HepG2 (cell line): Measurements from ENCODE around the gene NDC80. TPM values are rescaled to one million over a fixed set of nuclear protein-coding genes. Genes with fewer than 3 reads are reported as not detected.

Experiments
- ATAC-seq: fragments of 200-7000 bp; cut with Tn5 transposase; 3 replicates; pipeline ENCODE4 v1.9.1; 2020; ENCODE audit warnings: mild to moderate bottlenecking, moderate library complexity
- BruUV-seq: library from RNA; stranded (reverse); fragments of 400-500 nt; replicated peaks from 2 replicates; lab custom pipeline; 2021; lab: Mats Ljungman, UMichigan
- CTCF ChIA-PET: fragments of 300-600 bp; formaldehyde crosslinking; extraction: SDS; loops from one replicate; lab custom pipeline; 2021; ENCODE audit warnings: low total read pairs, inconsistent platforms, low intra/inter-chr PET ratio; lab: Yijun Ruan, JAX
- POLR2A ChIA-PET: fragments of 350-600 bp; sonication (Branson Sonifier 250); formaldehyde crosslinking; loops from one replicate; lab custom pipeline; 2020; ENCODE audit warnings: antibody characterized with exemption, inconsistent platforms; lab: Yijun Ruan, JAX
- DNase-seq: peaks from one replicate; pipeline ENCODE4 v3.0.0-alpha.2; 2015; ENCODE audit warnings: low spot score
- FAIRE-seq: peaks from 3 replicates; lab custom pipeline; 2011; peaks lifted over from hg19 to GRCh38; lab: Jason Lieb, UNC
- H2AFZ ChIP-seq: one replicate; pipeline ENCODE4 v1.6.1; 2011; ENCODE audit warnings: low read length, inconsistent platforms
- H3K27ac ChIP-seq: fragments of 300-600 bp; 3 replicates; pipeline ENCODE4 v1.8.0; 2011; ENCODE audit warnings: mixed run types, mild to moderate bottlenecking, mixed read lengths, low read length, inconsistent platforms; ENCODE audit not compliant: insufficient read depth; ENCODE audit errors: extremely low read length
- H3K27me3 ChIP-seq, 2 experiments: fragments of 200-600 bp in 1 of 2; 2 replicates in 1 of 2; 3 replicates in 1 of 2; pipeline versions ENCODE4 v1.6.0 to v1.8.0; 2011; ENCODE audit warnings: low read length in 2 of 2, mild to moderate bottlenecking in 2 of 2, moderate library complexity in 2 of 2, inconsistent platforms in 1 of 2; ENCODE audit not compliant: insufficient read depth in 2 of 2, control insufficient read depth in 1 of 2
- H3K36me3 ChIP-seq, 2 experiments: fragments of 200-600 bp in 1 of 2; replicated peaks in 1 of 2; 2 replicates in 1 of 2; 3 replicates in 1 of 2; pipeline versions ENCODE4 v1.5.1 to v1.8.0; 2011; ENCODE audit warnings: low read length in 2 of 2, inconsistent platforms in 1 of 2; ENCODE audit not compliant: insufficient read depth in 2 of 2, control insufficient read depth in 1 of 2
- H3K4me1 ChIP-seq: 2 replicates; pipeline ENCODE4 v1.5.1; 2012; ENCODE audit warnings: low read length, inconsistent platforms; ENCODE audit not compliant: insufficient read depth
- H3K4me2 ChIP-seq: 2 replicates; pipeline ENCODE4 v1.6.0; 2011; ENCODE audit warnings: low read depth, low read length, inconsistent platforms
- H3K4me3 ChIP-seq, 3 experiments: fragments of 200-600 bp in 1 of 3; sonication (generic), shearing (Covaris generic) in 1 of 3; replicated peaks in 1 of 3; 2 replicates each; pipeline ENCODE4 v1.5.1; 2011 to 2016; ENCODE audit warnings: low read length in 3 of 3, inconsistent platforms in 2 of 3, low read depth in 2 of 3, mild to moderate bottlenecking in 2 of 3, control low read depth in 1 of 3, mixed read lengths in 1 of 3; ENCODE audit not compliant: insufficient read depth in 1 of 3
- H3K79me2 ChIP-seq: one replicate; pipeline ENCODE4 v1.6.1; 2011; ENCODE audit warnings: low read length, inconsistent platforms; ENCODE audit not compliant: insufficient read depth
- H3K9ac ChIP-seq: 2 replicates; pipeline ENCODE4 v1.6.0; 2011; ENCODE audit warnings: mild to moderate bottlenecking, low read depth, low read length, inconsistent platforms; ENCODE audit not compliant: insufficient read depth
- H3K9me3 ChIP-seq: 2 replicates; pipeline ENCODE4 v1.5.1; 2012; ENCODE audit warnings: mild to moderate bottlenecking, low read length
- H4K20me1 ChIP-seq: 2 replicates; pipeline ENCODE4 v1.6.0; 2011; ENCODE audit warnings: inconsistent platforms, mild to moderate bottlenecking, low read length, moderate library complexity; ENCODE audit not compliant: insufficient read depth
- CBX5 ChIP-seq: sonication (generic); formaldehyde crosslinking; IDR thresholded peaks from 2 replicates; pipeline ENCODE4 v1.4.0; 2020; ENCODE audit warnings: missing genetic modification reagents, borderline replicate concordance
- CC2D1A ChIP-seq: sonication (generic); formaldehyde crosslinking; IDR thresholded peaks from 2 replicates; pipeline ENCODE4 v1.8.1; 2023; ENCODE audit warnings: mild to moderate bottlenecking, missing genetic modification reagents
- TGIF2 ChIP-seq: IDR thresholded peaks from 2 replicates; pipeline ENCODE4 v1.6.1; 2016; ENCODE audit warnings: control low read depth, missing compliant biosample characterization
- TRIM24 ChIP-seq: sonication (generic); formaldehyde crosslinking; IDR thresholded peaks from 2 replicates; pipeline ENCODE4 v1.8.0; 2022; ENCODE audit warnings: mild to moderate bottlenecking, missing genetic modification reagents
- ZBTB38 ChIP-seq: sonication (generic); formaldehyde crosslinking; IDR thresholded peaks from 2 replicates; pipeline ENCODE4 v1.5.1; 2020; ENCODE audit warnings: mild to moderate bottlenecking, missing genetic modification reagents
- ZNF256 ChIP-seq: sonication (generic); formaldehyde crosslinking; conservative IDR thresholded peaks from 2 replicates; pipeline ENCODE4 v1.4.0; 2020; ENCODE audit warnings: missing genetic modification reagents
- WGBS: methylation state at CpG from one replicate; pipeline ENCODE4 v1.1.6; 2017; ENCODE audit warnings: low lambda C conversion rate; 5-methylcytosine and 5-hydroxymethylcytosine counted together
- in situ Hi-C: cut with HindIII; loops from 2 replicates; pipeline ENCODE4 v1.10.0; 2017; ENCODE audit warnings: low pct_unique_long_range_greater_than_20kb; ENCODE audit not compliant: extremely low pct_ligation_motif_present
- intact Hi-C: fragments of 100-400 bp; cut with micrococcal nuclease; formaldehyde crosslinking; loops from one replicate; pipeline ENCODE4 v1.10.0; 2022; ENCODE audit not compliant: unreplicated experiment
- polyA plus RNA-seq, 8 experiments: library from polyadenylated mRNA; depleted of rRNA in 3 of 8; stranded (reverse) in 7 of 8; unstranded in 1 of 8; fragments of >200 nt; fragmentation: Illumina TruSeq in 4 of 8; extraction: Trizol in 4 of 8; gene quantifications; 2 replicates each; pipeline versions ENCODE4 v1.2.1 to v1.2.3, GENCODE V29; 2011 to 2016; ENCODE audit warnings: low read depth in 4 of 8, missing spikeins in 1 of 8, mixed read lengths in 1 of 8; ENCODE audit not compliant: insufficient read depth in 1 of 8
- total RNA-seq, 5 experiments: library from RNA; depleted of rRNA; stranded (reverse); fragments of >200 nt; fragmentation: Illumina TruSeq; extraction: Trizol; gene quantifications; 2 replicates each; pipeline ENCODE4 v1.2.3, GENCODE V29; 2016; ENCODE audit warnings: low read depth in 1 of 5
- TF ChIP-seq, protein P1 (sequence below): sonication (generic); formaldehyde crosslinking; IDR thresholded peaks from 2 replicates; pipeline ENCODE4 v1.4.0; 2020; ENCODE audit warnings: missing genetic modification reagents
- TF ChIP-seq, protein P2 (sequence below): IDR thresholded peaks from 2 replicates; pipeline ENCODE4 v1.6.1; 2016; ENCODE audit warnings: low read depth, control low read depth
- TF ChIP-seq, protein P3 (sequence below): IDR thresholded peaks from 2 replicates; pipeline ENCODE4 v1.6.1; 2012; ENCODE audit warnings: low read length, improper control_type of control experiment
- TF ChIP-seq, protein P4 (sequence below): sonication (generic); formaldehyde crosslinking; IDR thresholded peaks from 2 replicates; pipeline ENCODE4 v1.4.0; 2020; ENCODE audit warnings: missing genetic modification reagents

The NDC80 gene
- total and polyA plus RNA-seq, 2 of the 13 experiments (the other 11 are each of a cell fraction or from before 2014, with no cell fraction given): 9.6 to 33.0 TPM

DNA sequence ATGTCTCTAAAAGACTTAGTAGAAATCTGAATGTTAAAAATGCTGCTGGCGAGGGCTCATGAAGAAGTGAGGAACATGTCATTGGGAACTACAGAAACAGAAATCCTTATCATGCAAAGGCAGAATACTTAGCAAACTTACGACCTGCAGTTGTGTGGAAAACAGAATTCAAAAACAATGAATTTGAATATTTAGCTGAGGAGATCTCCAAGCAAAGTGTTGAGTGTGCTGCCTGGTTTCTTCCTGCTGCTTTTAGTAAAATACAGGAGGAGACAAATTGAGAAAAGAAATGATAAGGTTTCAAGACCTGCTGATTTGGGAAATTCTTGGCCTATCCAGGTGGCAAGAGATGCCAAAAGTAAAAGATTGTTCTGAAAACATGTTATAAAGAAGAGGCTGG, 38.6 kb upstream of the NDC80 start:
- Histone ChIP-seq H3K4me1 (no peaks in the 10 kb centered on the region), H3K4me2 (no peak overlapping the region), H3K27me3 (no peaks in the 10 kb centered on the region), H4K20me1 (no peaks in the 10 kb centered on the region), H3K36me3 (0 out of 5 replicates have a peak, but pooled peaks cover 0 to 4% of the 10 kb centered on the region in 2 experiments), H3K9ac (no peak overlapping the region), H3K4me3 (no peak overlapping the region), H3K79me2 (no peaks in the 10 kb centered on the region), H3K9me3 (no peaks in the 10 kb centered on the region), H2AFZ (no peak overlapping the region), H3K27ac (no peak overlapping the region)
- POLR2A ChIA-PET: no interaction called here
- WGBS: 94% methylated on average over 2 of the region's 2 CpGs
- intact Hi-C loops: no loop called here
- BruUV-seq: no TSS peak
- DNase-seq (no peak), ATAC-seq (no peak), FAIRE-seq (no peak)
- CTCF ChIA-PET: no interaction called here
- TF ChIP-seq, protein P1, sequence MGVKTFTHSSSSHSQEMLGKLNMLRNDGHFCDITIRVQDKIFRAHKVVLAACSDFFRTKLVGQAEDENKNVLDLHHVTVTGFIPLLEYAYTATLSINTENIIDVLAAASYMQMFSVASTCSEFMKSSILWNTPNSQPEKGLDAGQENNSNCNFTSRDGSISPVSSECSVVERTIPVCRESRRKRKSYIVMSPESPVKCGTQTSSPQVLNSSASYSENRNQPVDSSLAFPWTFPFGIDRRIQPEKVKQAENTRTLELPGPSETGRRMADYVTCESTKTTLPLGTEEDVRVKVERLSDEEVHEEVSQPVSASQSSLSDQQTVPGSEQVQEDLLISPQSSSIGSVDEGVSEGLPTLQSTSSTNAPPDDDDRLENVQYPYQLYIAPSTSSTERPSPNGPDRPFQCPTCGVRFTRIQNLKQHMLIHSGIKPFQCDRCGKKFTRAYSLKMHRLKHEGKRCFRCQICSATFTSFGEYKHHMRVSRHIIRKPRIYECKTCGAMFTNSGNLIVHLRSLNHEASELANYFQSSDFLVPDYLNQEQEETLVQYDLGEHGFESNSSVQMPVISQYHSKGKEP (CRISPR knock-in tag): no peak
- TF ChIP-seq ZNF256 (CRISPR knock-in tag): peak; percentile 94
- in situ Hi-C loops: loop anchor here (10.0 to 25.0 kb wide), 3 partner anchors 195 to 945 kb away; no protein-coding TSS in a partner anchor

DNA sequence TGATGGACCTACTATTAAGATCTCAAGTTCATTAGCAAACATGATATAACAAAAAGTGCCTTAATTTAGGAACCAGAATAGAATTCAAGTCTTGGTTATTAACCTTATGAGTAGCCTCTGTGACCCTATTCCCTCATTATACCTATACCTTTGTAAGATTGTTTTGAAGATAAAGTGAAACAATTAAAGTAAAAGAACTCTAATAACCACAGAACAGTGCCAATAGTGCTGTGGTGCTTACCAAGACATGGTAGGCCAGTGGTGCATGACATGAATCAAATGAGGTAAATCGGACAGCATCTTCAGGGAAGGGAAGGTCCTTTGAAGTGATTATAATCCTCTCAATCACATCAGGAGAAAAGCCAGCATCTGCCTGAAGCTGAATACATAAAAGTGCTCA, 36.5 kb upstream of the NDC80 start:
- no TSS peak for BruUV-seq
- H3K4me1 ChIP-seq: no peaks in the 10 kb centered on the region
- H3K9me3 ChIP-seq: no peaks in the 10 kb centered on the region
- in situ Hi-C loops (loop anchor here (10.0 to 25.0 kb wide), 3 partner anchors 198 to 948 kb away; no protein-coding TSS in a partner anchor), intact Hi-C loops (no loop called here)
- ChIA-PET POLR2A (no interaction called here), CTCF (no interaction called here)
- H3K9ac ChIP-seq: no peak overlapping the region
- no peak overlapping the region for H2AFZ ChIP-seq
- H3K36me3 ChIP-seq: 0 out of 5 replicates have a peak, but pooled peaks cover 0 to 4% of the 10 kb centered on the region in 2 experiments
- no peaks in the 10 kb centered on the region for H3K79me2 ChIP-seq
- H3K27me3 ChIP-seq: no peaks in the 10 kb centered on the region
- no peak overlapping the region for H3K4me2 ChIP-seq
- H3K4me3 ChIP-seq: no peak overlapping the region
- WGBS: 96% methylated on average over 1 of the region's 1 CpG
- no peaks in the 10 kb centered on the region for H4K20me1 ChIP-seq
- ATAC-seq: no peak
- no peak for DNase-seq
- FAIRE-seq: no peak
- no peak overlapping the region for H3K27ac ChIP-seq
- TF ChIP-seq CC2D1A: no peak
- TF ChIP-seq, protein P2, sequence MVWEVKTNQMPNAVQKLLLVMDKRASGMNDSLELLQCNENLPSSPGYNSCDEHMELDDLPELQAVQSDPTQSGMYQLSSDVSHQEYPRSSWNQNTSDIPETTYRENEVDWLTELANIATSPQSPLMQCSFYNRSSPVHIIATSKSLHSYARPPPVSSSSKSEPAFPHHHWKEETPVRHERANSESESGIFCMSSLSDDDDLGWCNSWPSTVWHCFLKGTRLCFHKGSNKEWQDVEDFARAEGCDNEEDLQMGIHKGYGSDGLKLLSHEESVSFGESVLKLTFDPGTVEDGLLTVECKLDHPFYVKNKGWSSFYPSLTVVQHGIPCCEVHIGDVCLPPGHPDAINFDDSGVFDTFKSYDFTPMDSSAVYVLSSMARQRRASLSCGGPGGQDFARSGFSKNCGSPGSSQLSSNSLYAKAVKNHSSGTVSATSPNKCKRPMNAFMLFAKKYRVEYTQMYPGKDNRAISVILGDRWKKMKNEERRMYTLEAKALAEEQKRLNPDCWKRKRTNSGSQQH (CRISPR knock-in tag): no peak
- TF ChIP-seq ZBTB38 (CRISPR knock-in tag): no peak
- TF ChIP-seq, protein P3, sequence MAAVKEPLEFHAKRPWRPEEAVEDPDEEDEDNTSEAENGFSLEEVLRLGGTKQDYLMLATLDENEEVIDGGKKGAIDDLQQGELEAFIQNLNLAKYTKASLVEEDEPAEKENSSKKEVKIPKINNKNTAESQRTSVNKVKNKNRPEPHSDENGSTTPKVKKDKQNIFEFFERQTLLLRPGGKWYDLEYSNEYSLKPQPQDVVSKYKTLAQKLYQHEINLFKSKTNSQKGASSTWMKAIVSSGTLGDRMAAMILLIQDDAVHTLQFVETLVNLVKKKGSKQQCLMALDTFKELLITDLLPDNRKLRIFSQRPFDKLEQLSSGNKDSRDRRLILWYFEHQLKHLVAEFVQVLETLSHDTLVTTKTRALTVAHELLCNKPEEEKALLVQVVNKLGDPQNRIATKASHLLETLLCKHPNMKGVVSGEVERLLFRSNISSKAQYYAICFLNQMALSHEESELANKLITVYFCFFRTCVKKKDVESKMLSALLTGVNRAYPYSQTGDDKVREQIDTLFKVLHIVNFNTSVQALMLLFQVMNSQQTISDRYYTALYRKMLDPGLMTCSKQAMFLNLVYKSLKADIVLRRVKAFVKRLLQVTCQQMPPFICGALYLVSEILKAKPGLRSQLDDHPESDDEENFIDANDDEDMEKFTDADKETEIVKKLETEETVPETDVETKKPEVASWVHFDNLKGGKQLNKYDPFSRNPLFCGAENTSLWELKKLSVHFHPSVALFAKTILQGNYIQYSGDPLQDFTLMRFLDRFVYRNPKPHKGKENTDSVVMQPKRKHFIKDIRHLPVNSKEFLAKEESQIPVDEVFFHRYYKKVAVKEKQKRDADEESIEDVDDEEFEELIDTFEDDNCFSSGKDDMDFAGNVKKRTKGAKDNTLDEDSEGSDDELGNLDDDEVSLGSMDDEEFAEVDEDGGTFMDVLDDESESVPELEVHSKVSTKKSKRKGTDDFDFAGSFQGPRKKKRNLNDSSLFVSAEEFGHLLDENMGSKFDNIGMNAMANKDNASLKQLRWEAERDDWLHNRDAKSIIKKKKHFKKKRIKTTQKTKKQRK: no peak
- no peak for TF ChIP-seq TRIM24 (CRISPR knock-in tag)
- TF ChIP-seq, protein P4, sequence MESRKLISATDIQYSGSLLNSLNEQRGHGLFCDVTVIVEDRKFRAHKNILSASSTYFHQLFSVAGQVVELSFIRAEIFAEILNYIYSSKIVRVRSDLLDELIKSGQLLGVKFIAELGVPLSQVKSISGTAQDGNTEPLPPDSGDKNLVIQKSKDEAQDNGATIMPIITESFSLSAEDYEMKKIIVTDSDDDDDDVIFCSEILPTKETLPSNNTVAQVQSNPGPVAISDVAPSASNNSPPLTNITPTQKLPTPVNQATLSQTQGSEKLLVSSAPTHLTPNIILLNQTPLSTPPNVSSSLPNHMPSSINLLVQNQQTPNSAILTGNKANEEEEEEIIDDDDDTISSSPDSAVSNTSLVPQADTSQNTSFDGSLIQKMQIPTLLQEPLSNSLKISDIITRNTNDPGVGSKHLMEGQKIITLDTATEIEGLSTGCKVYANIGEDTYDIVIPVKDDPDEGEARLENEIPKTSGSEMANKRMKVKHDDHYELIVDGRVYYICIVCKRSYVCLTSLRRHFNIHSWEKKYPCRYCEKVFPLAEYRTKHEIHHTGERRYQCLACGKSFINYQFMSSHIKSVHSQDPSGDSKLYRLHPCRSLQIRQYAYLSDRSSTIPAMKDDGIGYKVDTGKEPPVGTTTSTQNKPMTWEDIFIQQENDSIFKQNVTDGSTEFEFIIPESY (CRISPR knock-in tag): no peak
- TF ChIP-seq TGIF2: no peak
- TF ChIP-seq CBX5 (CRISPR knock-in tag): no peak
